Measurements from ENCODE around the gene NFE2L3. TPM values are rescaled to one million over a fixed set of nuclear protein-coding genes. Genes with fewer than 3 reads are reported as not detected.
A peak's percentile ranks its signal among the peaks of the same experiment; 100 is the strongest.

NFE2L3 gene
- total and polyA plus RNA-seq, 9 of the 15 experiments (the other 6 are each of a cell fraction or from before 2014, with no cell fraction given): 2.9 to 16.9 (median 12.4) TPM

DNA sequence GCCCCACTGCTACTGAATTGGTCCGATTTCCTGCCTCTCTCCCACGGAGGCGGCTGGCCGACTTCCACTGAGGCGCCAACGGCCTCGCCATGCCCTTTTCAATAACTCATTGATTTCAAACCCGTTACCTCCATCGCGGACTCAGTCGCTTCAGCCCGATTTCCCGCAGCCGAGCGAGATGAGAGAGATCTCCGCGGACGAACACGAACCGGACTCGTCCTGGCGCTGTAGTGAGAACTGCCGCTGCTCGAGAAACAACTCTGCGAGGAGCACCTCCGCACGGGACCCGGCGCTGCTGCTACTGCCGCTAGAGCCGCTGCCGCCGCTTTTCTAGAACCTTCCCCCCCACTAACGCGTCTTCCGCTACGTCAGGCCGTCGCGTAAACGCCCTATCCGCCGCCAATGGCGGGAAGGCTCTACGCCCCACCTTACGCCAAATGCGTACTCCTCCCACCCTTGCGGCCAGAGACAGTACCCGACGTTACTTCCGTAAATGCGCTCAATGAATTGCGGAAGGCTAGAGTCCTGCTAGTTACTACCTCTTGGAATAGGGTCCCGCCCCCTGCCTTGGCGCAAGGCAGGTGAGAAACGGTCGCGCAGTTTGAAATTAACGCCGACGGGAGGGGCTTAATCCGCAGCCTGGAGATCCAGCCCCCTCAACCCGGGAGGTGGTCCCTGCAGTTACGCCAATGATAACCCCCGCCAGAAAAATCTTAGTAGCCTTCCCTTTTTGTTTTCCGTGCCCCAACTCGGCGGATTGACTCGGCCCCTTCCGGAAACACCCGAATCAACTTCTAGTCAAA is 48.6 kb downstream of the NFE2L3 start, which contains the start of gene HNRNPA2B1 (continued):
- TF ChIP-seq TSC22D4 (tag; IDR thresholded peaks at IDR 0.05): no peak
- no peak for TF ChIP-seq ADNP (tag; IDR thresholded peaks at IDR 0.05)
- TF ChIP-seq NFIC (IDR thresholded peaks at IDR 0.05): peak; percentile 72
- peak; percentile 15; the same call in 1 of the 2 replicates for TF ChIP-seq RNF2 (IDR thresholded peaks at IDR 0.05)
- peak; percentile 95; the same call in 1 of the 2 replicates for TF ChIP-seq PHB (CRISPR knock-in tag; IDR thresholded peaks at IDR 0.05)
- no peak for TF ChIP-seq XRCC3 (IDR thresholded peaks at IDR 0.05)
- no peak for TF ChIP-seq DIDO1 (tag; IDR thresholded peaks at IDR 0.05; ENCODE audit: low read depth)
- peak; percentile 71; the same call in 1 of the 2 replicates for TF ChIP-seq NFRKB (IDR thresholded peaks at IDR 0.05; ENCODE audit: low read depth)
- no peak for TF ChIP-seq SREBF2 (CRISPR knock-in tag; IDR thresholded peaks at IDR 0.05)
- peak; percentile 20 to 31; a peak in 2 of 4 replicates for TF ChIP-seq ARNT (IDR thresholded peaks at IDR 0.05)
- TF ChIP-seq SNRNP70 (optimal IDR thresholded peaks at IDR 0.05; ENCODE audit: low read depth, low read length): no peak
- no peak for TF ChIP-seq SMAD4 (CRISPR knock-in tag; conservative IDR thresholded peaks at IDR 0.05)
- TF ChIP-seq MYBL2 (IDR thresholded peaks at IDR 0.05; ENCODE audit: low read depth): peak; percentile 98
- peak; percentile 97; the same call in 1 of the 2 replicates for TF ChIP-seq MYBL2 (CRISPR knock-in tag; IDR thresholded peaks at IDR 0.05; ENCODE audit: borderline replicate concordance)
- TF ChIP-seq JUND (IDR thresholded peaks at IDR 0.05; ENCODE audit: borderline replicate concordance, low read depth, low read length): peak; percentile 51; the same call in 1 of the 2 replicates
- TF ChIP-seq JUND (tag; IDR thresholded peaks at IDR 0.05; ENCODE audit: borderline replicate concordance, low read depth, low read length): no peak; the same call in 2 of the 3 replicates
- peak; percentile 60 for TF ChIP-seq EP400 (IDR thresholded peaks at IDR 0.05)
- TF ChIP-seq, protein P1, sequence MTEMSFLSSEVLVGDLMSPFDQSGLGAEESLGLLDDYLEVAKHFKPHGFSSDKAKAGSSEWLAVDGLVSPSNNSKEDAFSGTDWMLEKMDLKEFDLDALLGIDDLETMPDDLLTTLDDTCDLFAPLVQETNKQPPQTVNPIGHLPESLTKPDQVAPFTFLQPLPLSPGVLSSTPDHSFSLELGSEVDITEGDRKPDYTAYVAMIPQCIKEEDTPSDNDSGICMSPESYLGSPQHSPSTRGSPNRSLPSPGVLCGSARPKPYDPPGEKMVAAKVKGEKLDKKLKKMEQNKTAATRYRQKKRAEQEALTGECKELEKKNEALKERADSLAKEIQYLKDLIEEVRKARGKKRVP (CRISPR knock-in tag; IDR thresholded peaks at IDR 0.05): 0 out of 2 replicates have a peak, but pooled peaks have one; percentile 49
- TF ChIP-seq, protein P2, sequence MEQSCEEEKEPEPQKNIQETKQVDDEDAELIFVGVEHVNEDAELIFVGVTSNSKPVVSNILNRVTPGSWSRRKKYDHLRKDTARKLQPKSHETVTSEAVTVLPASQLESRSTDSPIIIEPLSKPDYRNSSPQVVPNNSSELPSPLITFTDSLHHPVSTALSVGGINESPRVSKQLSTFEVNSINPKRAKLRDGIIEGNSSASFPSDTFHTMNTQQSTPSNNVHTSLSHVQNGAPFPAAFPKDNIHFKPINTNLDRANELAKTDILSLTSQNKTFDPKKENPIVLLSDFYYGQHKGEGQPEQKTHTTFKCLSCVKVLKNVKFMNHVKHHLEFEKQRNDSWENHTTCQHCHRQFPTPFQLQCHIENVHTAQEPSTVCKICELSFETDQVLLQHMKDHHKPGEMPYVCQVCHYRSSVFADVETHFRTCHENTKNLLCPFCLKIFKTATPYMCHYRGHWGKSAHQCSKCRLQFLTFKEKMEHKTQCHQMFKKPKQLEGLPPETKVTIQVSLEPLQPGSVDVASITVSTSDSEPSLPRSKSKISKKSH (CRISPR knock-in tag; IDR thresholded peaks at IDR 0.05): peak; percentile 41; the same call in 1 of the 2 replicates
- peak; percentile 5 for TF ChIP-seq FOS (IDR thresholded peaks at IDR 0.05; ENCODE audit: extremely low read depth, insufficient read length)
- peak; percentile 100 for TF ChIP-seq SUPT5H (IDR thresholded peaks at IDR 0.05)
- TF ChIP-seq FOXK2 (conservative IDR thresholded peaks at IDR 0.05 in 1 of 2, IDR thresholded peaks at IDR 0.05 in 1 of 2; ENCODE audit: low read depth in 2 of 2): no peak; a peak in 2 of 4 replicates
- no peak for TF ChIP-seq ZNF584 (CRISPR knock-in tag; IDR thresholded peaks at IDR 0.05; ENCODE audit: low read depth)
- TF ChIP-seq TEAD2 (tag; IDR thresholded peaks at IDR 0.05): no peak
- TF ChIP-seq ATF1 (CRISPR knock-in tag; IDR thresholded peaks at IDR 0.05): no peak; the same call in none of the 2 replicates
- peak; percentile 97 for TF ChIP-seq ATF1 (tag; IDR thresholded peaks at IDR 0.05)
- TF ChIP-seq MIER1 (IDR thresholded peaks at IDR 0.05; ENCODE audit: low read depth): no peak
- TF ChIP-seq YBX1 (IDR thresholded peaks at IDR 0.05): no peak
- peak; percentile 98 for TF ChIP-seq CC2D1A (IDR thresholded peaks at IDR 0.05)
- 0 out of 2 replicates have a peak, but pooled peaks have one; percentile 37 for TF ChIP-seq NR3C1 (CRISPR knock-in tag; IDR thresholded peaks at IDR 0.05)
- no peak for TF ChIP-seq SMAD3 (CRISPR knock-in tag; conservative IDR thresholded peaks at IDR 0.05)
